NOMO-1 treated with dmso at 0.1 percent for 144 hours (cell line): ENCODE results near the gene AGRN.
"Not testable (repeated sequence)": the region's sequence is repeated elsewhere in the genome, so short reads cannot be mapped to it uniquely, and the experiment has no call there.

ENCODE experiments used
- DNase-seq: peaks from one replicate; lab custom pipeline; 2025; ENCODE audit not compliant: unreplicated experiment; lab: John Stamatoyannopoulos, UW

The AGRN gene

DNA sequence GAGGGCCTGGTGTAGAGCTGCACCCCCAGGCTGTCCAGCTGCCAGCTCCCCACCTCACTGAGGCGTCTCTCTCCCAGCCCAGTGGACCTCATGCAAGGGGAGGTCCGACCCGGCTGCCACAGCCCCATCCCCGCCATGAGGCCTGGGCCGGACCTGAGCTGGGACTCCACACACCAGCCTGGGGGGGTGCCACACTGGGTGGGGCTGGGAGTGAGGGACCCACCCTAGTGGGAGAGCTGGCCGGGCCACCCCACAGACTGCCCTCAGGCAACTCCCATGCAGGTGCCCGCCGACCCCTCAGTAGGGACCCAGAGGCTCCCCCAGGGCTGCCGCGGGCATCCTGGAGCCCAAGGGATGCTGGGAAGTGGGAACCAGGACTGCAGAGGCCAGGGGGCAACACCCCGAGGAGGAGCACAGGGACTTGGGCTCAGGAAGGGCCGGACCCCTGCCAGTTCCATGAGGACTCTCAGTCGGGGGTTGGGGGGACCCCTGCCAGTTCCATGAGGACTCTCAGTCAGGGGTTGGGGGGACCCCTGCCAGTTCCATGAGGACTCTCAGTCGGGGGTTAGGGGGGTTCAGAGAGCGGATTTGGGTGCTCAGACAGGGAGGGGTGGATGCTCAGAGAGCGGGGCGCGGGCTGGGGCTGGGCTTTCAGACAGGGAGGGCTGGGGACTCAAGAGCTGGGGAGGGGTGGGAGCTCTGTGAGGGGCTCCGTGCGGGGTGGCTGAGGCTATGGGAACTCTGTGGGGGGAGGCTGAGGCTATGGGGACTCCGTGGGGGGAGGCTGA, 55.4 kb downstream of the AGRN start:
- no peak for DNase-seq

DNA sequence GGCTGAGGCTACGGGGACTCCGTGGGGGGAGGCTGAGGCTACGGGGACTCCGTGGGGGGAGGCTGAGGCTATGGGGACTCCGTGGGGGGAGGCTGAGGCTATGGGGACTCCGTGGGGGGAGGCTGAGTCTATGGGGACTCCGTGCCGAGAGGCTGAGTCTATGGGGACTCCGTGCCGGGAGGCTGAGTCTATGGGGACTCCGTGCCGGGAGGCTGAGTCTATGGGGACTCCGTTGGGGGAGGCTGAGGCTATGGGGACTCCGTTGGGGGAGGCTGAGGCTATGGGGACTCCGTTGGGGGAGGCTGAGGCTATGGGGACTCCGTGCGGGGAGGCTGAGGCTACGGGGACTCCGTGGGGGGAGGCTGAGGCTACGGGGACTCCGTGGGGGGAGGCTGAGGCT, 57.5 kb downstream of the AGRN start:
- not testable (repeated sequence) for DNase-seq

DNA sequence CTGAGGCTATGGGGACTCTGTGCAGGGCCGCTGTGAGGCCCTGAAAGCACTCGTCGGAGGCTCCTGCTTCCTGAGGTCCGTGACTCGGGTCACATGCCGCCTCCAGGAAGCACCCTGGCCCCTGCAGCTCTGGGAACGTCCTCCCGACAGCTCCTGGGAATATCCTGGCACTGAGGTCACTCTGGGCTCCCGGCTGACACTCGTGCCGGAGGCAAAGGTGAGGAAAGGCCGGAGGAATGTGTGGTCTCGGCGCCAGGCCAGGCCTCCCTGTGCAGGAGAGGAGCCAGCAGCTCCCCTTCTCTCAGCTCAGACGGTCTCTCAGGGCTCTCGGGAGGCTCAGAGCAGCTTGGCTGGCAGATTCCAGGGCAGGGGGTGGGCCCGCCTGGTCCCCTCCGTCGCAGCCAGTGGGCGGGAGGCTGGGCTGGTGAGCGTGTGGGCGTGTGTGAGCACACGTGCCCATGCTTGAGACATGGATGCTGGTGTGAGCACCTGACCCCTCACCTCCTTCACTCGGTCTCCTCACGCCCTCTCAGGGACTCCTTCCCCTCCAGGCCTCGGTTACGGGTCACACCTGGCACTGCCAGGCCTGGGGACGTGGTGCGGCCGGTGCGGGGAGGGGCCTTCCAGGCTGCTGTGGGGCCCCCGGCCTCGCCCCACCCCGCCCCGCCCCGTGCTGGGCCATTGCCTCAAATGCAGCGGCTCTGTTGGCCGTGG, 59.6 kb downstream of the AGRN start:
- peak; percentile 26 for DNase-seq

DNA sequence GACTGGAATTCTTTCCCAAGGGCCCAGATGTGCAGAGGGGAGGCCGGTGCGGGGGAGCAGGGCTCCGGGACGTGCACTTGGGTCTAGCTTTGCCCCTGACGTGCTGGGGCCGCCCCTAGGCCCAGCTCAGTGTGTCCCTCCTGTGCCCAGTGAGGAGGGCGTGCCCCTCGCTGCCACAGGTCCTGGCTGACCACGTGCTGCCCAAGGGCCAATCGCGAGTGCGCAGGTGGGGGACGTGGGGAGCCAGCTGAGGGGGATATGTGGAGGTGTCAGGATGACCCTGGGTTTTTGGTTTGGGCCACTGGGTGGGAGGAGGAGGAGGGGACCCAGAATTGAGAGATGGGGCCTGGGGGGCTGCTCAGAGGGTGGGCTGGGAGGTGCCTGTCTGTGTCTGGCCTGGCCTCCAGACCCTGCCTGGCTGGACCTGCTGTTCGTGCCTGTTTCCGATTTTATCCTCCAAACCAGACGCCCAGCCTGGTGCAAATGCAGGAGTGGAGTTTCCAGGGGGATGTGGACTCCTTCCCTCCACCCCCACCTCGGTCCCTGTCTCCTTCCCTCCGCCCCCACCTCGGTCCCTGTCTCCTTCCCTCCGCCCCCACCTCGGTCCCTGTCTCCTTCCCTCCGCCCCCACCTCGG, 60.3 kb downstream of the AGRN start:
- DNase-seq, result no peak

DNA sequence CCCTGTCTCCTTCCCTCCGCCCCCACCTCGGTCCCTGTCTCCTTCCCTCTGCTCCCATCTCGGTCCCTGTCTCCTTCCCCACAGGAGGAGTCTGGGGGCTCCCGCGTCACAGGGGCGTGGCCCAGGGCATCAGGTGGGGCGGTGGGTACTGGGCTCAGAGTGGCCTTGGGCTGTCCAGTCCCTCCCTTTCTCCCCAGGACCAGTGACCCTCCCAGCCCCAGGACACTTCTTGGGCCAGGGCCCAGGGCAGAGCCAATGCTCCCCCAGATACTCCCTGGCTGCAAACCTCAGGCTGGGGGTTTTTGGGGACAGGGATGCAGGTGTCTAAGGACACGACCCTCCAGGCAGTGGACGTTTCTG, 61.0 kb downstream of the AGRN start:
- no peak for DNase-seq

DNA sequence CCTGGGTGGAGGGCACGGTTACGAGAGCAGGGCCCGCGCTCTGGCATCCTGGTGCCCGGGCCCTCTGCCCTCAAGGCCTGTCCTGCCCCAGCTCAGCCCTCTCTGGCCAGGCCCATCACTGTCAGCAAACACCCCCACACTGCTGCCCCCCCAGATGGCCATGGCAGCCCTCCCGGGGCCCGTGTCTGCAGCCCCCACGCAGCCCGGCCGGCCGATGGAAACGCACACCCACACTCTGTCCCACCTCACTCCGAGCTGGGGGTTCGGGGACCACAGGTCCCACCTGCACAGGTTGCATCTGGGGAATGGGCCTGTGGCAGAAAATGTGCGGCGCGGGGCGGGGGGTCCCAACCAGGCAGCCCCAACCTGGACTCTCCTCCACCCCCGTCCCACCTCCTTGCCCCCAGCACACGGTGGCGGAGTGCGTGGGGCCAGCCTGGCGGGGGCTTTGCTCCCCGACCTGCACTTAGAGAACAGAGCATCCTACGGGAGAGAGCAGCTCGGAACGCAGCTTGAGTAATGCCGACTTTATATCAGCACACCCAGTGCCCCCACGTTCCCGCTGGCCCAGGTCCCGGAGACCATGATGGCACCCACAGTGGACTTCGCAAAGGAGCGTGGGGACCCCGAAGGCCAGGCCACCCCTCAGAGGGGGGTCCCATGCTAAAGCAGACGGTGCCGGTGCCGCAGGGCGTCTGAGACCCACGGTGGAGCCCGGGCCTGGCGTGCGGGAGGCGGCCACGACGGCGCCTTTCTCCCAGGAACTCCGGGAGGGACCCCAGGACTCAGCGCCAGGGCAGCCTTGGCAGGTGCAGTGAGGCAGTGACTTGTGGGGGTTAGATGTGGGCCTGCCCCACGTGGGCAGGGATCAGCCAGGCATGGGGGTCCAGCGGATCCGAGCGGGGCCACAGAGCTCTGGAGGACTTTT, 61.7 kb downstream of the AGRN start:
- no peak for DNase-seq

DNA sequence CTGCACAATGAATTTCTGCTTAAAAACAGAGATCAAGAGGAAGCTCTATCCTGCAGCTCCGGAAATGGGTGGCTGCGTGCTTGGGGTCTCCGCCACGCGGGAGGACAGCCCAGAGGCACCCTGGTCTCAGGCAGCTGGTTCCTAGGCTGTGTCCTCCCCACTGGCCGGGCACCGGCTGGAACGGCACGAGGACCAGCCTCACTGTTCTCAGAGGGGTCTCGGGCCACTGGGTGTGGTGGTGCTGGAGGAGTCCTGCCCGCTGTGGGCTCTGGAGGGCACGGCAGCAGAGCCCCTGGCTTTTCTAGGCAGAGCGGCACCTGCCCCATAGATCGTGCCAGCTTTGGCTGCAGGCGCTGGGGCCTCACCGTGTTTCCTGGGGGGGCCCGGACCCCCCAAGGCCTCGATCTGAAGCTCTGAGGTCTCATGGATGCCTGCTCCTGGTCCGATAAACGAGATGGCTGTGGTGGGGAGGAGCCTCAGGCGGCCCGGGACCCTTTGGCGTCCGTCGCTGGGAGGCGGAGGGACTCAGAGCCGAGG, 62.4 kb downstream of the AGRN start:
- DNase-seq, result no peak

DNA sequence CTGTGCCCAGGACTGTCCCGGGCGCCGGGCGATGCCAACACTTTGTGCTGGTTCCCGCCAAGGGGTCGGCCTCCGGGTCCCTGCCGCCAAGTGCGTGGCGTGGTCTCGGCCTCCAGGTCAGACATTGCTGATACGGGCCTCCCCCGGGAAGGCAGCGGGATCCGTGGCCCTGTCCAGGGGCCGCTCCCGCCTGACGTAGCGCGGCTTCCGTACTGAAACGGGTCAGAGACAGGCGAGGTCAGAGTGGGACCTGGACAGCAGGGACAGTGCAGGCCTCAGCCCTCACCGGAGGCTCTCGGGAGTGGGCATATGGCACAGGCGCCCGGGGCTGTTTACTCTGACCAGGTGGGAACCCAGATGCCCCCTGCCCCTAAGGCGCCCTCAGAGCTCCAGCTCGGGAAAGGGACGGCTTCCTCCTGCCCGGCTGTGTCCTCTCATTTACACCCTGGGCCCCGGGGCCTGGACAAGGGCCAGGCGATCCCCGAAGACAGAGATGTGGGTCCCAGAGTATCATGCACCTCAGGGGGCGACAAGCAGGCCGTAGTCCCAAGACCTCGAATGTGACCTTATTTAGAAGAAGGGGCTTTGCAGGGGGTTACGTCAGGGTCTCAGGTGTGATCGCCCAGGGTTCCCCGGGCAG, 63.0 kb downstream of the AGRN start:
- no peak for DNase-seq

DNA sequence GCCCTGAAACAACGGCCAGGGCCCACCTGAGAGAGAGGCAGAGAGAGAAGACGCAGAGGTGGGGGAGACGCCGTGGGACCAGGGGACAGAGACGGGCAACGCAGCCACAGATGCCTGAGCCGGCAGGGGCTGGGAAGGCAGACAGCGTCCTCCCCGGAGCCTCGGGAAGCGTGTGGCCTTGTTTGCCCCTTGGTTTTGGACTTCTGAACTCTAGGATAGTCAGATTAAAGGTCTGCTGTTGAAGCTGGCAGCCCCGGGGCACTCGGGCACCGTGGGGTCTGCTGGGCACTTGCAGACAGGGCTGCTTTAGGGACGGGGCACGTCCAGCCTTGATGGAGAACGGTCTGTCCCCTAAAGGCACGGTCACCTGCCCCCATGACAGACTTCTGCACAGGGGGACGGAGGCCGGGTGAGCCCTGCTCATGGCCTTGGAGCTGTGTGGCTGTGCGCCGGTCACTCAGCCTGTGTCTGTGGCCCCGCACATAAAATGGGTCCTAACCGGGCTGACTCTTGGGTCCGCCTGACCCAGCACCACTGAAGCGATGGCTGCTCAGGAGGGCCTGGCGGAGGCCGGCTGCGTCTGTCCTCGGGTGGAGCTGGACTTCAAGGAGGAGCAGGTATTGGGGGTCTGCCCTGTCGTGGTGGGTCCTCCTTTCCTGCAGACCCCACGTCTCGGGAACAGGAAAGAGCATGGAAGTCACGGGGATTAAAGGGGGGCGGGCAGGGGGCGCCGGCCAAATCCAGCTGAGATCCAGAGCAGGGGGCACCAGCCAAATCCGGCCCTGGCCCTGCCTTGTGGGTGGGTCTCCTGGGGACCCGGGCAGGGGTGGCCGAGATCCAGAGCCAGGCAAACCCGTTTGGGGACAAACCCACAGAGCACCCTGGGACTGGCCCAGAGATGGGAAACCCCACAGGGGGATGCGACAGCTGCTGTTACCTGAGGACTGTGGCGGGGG, 63.8 kb downstream of the AGRN start:
- no peak for DNase-seq

DNA sequence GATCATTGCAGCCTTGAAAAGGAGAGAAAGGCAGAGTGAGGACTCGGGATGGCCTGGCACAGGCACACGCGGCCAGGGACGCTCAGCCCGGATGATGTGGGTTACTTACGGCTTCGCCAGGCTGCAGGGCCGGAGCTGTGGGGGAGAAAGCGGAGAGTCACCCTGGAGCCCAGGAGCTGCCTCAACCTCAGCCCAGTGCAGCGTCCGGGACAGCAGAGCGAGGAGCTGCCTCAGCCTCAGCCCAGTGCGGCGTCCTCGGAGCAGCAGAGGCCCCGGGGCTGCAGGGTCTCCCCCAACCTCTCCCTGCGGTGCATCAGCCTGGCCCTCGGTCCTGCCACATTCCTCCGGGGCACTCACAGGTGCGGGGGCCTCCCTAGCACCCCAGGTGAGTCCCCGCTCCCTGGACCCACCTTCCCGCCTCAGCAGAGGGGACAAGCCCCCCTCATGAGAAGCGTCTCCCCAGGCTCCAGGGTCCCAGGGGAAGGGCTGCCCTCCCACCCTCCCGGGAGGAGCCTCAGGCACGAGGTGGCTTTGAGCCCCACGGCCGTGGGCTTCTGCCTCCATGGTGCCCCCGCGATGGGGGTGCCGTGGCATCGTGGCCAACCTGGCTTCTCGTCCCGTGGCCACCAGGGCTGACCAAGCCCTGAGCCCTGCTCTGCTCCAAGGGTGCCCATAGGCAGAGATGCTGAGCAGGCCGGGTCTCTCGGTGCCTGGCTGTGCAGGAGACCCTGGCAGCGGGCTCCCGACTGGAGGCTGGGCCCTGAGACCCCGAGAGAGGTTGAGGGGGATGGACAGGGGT, 64.7 kb downstream of the AGRN start:
- no peak for DNase-seq

DNA sequence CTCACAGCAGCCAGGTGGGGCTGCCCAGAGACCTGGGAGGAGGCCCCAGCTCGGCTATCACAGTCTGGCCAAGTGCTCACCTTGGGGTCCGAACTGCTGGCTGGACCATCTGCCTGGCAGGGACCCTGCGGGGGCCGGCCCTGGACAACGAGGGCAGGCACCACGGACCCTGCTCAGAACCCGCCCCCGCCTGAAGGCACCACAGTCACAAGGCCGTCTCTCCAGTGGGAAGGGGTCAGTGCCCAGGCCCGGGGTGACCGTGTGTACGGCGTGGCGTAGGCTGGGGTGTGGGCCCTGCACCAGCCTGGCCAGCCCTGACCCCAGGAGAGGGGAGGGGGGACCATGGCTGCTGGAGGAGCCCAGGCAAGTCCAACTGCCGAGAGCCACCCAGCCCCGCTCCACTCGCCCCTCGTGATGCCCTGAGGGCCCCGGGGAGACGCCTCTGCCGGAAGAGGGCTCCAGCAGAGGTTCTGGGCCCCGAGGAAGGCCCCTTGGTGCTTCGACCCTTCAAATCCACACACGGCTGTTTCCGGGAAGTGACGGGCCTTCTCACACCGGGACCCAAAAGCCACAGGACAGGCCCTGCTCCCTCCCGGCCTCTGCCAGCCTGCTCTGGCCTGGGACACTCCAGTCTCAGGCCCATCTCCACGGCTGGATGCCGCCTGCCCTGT, 65.4 kb downstream of the AGRN start:
- DNase-seq, result no peak

DNA sequence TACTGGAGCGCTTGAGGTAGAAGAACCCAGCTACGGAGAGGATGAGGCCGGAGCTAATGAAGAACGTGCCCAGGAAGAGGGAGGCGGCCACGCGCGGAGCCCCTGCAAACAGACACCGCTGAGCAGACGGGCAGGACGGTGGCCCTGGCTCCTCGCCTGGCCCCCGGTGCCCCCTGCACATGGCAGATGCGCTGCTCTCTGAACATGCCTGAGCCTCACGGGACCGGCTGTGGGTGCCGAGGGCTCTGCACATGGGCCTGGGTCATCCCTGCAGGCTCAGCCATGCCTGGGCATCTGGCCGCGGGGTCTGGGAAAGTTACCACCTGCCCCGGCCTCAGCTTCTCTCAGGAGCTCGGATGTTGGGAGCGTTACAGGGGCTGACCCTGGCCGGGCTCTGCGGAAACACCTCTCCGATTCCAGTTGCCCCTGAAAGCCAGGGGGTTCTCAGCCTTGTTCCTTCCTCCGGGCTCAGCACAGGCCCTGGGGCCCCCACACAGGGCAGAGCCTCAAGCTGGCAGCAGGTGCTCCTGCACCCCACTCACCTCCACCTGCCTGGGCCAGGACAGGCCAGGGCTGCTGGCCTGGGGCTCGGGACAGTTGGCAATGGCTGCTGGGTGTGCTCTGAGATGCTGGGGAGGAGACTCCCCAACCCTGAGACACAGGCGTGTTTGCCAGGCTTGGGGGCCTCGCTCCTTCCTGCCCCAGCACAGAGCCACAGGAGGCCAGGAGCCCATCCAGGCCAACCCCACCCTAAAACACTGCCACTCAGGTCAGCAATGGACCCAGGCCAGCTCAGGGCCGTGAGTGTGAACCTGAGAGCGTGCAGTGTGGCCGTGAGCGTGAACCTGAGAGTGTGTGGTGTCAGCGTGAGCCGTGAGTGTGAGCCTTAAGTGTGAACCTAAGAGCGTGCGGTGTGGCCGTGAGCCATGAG, 66.3 kb downstream of the AGRN start:
- DNase-seq, result no peak

DNA sequence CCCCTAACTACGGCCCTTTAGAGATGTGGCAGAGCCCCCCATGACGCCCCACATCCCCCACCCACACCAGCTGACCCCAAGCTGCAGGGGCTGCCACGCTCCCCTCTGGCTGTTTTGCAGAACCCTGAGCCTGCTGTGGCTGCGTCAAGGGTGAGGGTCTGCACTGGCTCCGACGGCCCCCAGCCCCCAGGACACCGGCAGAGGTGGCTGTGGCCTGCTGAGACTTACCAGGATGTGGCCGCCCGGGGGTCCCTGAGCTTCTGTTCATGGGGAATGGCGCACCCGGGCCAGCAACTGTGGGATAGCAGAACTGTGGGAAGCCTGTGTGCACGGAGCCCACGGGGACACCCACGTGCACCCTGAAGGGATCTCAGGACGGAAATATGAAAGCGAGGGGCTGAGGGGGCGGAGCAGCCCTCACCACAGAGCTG, 67.0 kb downstream of the AGRN start:
- no peak for DNase-seq

DNA sequence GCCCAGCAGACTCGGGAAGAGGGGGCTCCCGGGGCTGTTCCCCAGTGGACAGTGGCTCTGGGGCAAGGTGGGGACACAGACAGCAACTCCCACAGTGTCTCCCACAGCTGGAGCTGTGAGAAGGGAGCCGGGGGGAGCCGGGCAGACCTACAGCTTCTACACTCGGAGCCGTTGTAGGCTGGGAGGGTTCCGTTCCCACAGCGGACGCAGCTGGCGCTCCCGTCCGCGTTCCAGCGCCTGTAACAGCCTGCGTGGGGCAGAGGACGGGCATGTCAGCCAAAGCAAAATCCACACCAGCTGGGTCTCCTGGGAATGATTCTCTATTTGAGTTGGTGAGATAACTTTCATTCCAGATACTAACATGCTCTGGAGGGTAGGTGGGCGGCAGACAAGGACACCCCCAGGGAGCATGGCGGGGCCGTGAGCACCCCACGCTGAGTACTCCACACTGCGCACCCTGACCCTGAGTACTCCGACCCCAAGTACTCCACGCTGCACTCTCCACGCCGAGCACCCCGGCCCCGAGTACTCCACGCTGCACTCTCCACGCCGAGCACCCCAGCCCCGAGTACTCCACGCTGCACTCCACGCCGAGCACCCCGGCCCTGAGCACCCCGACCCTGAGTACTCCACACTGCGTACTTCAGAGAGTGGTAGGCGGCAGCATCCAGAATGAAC, 67.6 kb downstream of the AGRN start:
- DNase-seq, result no peak

DNA sequence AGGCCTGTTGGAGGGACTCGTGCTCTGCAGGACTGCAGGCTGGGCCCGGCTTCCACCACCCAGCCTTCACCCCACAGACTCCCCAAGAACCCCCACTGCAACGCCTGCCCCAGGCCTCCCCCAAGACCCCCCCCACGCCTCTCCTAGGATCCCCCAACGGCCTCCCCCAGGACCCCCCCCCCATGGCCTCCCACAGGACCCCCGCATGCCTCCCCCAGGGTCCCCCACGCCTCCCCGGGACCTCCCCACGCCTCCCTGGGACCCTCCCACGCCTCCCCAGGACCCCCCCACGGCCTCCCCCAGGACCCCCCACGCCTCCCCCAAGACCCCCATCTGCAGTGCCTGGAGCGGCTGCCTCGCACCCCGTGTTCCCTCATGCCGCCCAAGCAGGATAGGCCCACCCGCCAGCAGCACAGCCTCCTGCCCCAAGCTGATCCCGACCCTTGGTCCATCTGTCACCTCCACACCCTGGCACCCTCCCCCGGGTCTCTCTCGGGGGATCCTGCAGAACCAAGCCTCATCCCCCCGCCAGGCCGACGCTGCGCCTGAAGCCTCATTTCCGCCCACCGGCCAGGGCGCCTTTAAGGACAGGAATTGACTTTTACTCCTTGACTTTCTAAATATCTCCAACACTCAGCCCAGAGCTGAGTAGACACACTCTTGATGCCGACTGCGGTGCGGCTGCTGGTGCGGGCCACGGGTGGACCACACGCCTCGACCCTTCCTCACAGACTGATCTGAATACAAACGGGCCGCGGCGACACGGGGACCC, 68.3 kb downstream of the AGRN start:
- no peak for DNase-seq
